ENCODE data around the gene TMA7. TPM values are rescaled to one million over a fixed set of nuclear protein-coding genes. Genes with fewer than 3 reads are reported as not detected.

TMA7 gene
- total and polyA plus RNA-seq, 10 of the 15 experiments (the other 5 are each of a cell fraction or from before 2014, with no cell fraction given) = 319 to 1,760 (median 752) TPM

GRCh38 chr3:48415251-48415953, 24.7 kb upstream of the TMA7 start:
- in situ Hi-C loops (cut with MboI) = no loop called here
- ATAC-seq (peak; percentile 42; the same call in 2 of the 3 replicates), FAIRE-seq (no peak), DNase-seq (ENCODE audit: low read depth, low spot score) (no peak)
- no peaks in the 10 kb centered on the region for H3K36me3 ChIP-seq (ENCODE audit: control insufficient read depth in 2 of 2, insufficient read depth in 2 of 2, low read length in 1 of 2)
- BruUV-seq (replicated peaks) = no TSS peak
- intact Hi-C loops (cut with micrococcal nuclease; ENCODE audit: unreplicated experiment) = no loop called here
- H3K9ac ChIP-seq (ENCODE audit: control insufficient read depth, insufficient read depth, low read length) = no peak overlapping the region
- no peak overlapping the region for H3K4me3 ChIP-seq
- ChIA-PET CTCF (interaction anchor here (1.1 to 22.0 kb wide), 2 partner anchors 15 to 21 kb away, joined by 3 to 757 read pairs; partner anchors contain the start of genes CCDC51 and TMA7), POLR2A (no interaction called here), SMC1A (ENCODE audit: uncharacterized antibody, unreplicated experiment) (interaction anchor here (1.7 to 2.0 kb wide), 2 partner anchors 14 to 15 kb away, joined by 5 to 7 read pairs; no protein-coding TSS in a partner anchor), RAD21 (ENCODE audit: unreplicated experiment) (interaction anchor here (3.8 kb wide), 1 partner anchor 21 kb away, joined by 15 read pairs; no protein-coding TSS in a partner anchor)
- H3K27me3 ChIP-seq (replicated peaks in 1 of 2; ENCODE audit: control insufficient read depth in 2 of 2, insufficient read depth in 2 of 2, low read length in 1 of 2) = no peaks in the 10 kb centered on the region
- no peaks in the 10 kb centered on the region for H3K4me1 ChIP-seq (ENCODE audit: control insufficient read depth, insufficient read depth, low read length)
- H3K9me3 ChIP-seq (replicated peaks; ENCODE audit: control insufficient read depth, insufficient read depth, low read length) = no peaks in the 10 kb centered on the region
- WGBS (ENCODE audit: insufficient coverage, insufficient replicate concordance, low lambda C conversion rate, missing lambda C conversion rate) = 60% methylated on average over 24 of the region's 24 CpGs
- H3K79me2 ChIP-seq (ENCODE audit: control insufficient read depth, insufficient read depth, low read length) = no peaks in the 10 kb centered on the region
- H3K27ac ChIP-seq (ENCODE audit: control insufficient read depth, insufficient read depth) = no peak overlapping the region
- H2AFZ ChIP-seq (ENCODE audit: control insufficient read depth, low read depth, low read length) = no peak overlapping the region
- H4K20me1 ChIP-seq (ENCODE audit: control insufficient read depth, insufficient read depth) = no peaks in the 10 kb centered on the region
- TF ChIP-seq USF2 (IDR thresholded peaks at IDR 0.05; ENCODE audit: borderline replicate concordance, low read depth, low read length) (no peak), KLF5 (IDR thresholded peaks at IDR 0.05; ENCODE audit: partially characterized antibody) (no peak), CHD4 (IDR thresholded peaks at IDR 0.05) (no peak), STAT3 (IDR thresholded peaks at IDR 0.05; ENCODE audit: low read depth, low read length) (no peak), MTA2 (IDR thresholded peaks at IDR 0.05; ENCODE audit: low read depth) (no peak), USF1 (IDR thresholded peaks at IDR 0.05; ENCODE audit: borderline replicate concordance, extremely low read length, insufficient read depth, low read depth, low read length) (no peak), YY1 (IDR thresholded peaks at IDR 0.05; ENCODE audit: low read depth, low read length) (no peak)
- no peak overlapping the region for H3K4me2 ChIP-seq (ENCODE audit: control insufficient read depth, insufficient read depth)

All from GM12878 (cell line).